Testis (tissue), 2 donors: ENCODE data around the gene HECW1.

Experiments used
- CTCF ChIP-seq, 3 experiments: fragments of 450-650 bp in 2 of 3; fragments of 200-600 bp in 1 of 3; sonication (generic) in 1 of 3; IDR thresholded peaks; one replicate each; pipeline ENCODE4 v1.5.1; 2016 to 2019; ENCODE audit warnings: antibody characterized with exemption in 3 of 3, mild to moderate bottlenecking in 2 of 3, moderate library complexity in 1 of 3
- POLR2A ChIP-seq: fragments of 450-650 bp; IDR thresholded peaks from one replicate; pipeline ENCODE4 v1.6.1; 2017; ENCODE audit warnings: antibody characterized with exemption, mild to moderate bottlenecking, moderate library complexity

- TF ChIP-seq CTCF (IDR thresholded peaks at IDR 0.05) (no peak), POLR2A (no peak)
Observed at GRCh38 chr7:43166686-43167085, 54.2 kb downstream of the HECW1 start.
